ENCODE results near the gene TENM4.
A peak's percentile ranks its signal among the peaks of the same experiment; 100 is the strongest.

- peak; percentile 62 for TF ChIP-seq CTCF (IDR thresholded peaks at IDR 0.05; ENCODE audit: borderline replicate concordance, extremely low read depth, low read length, poor library complexity, severe bottlenecking)
- TF ChIP-seq EZH2 (IDR thresholded peaks at IDR 0.05; ENCODE audit: borderline replicate concordance, low read depth, low read length, severe bottlenecking) = no peak
These were observed 40.0 kb downstream of the TENM4 start for GRCh38 chr11:79400717-79401330.

Data from DND-41 (cell line).